Osteoblast (primary cell): ENCODE measurements around the gene CREBL2. TPM values are rescaled to one million over a fixed set of nuclear protein-coding genes. Genes with fewer than 3 reads are reported as not detected.
"Not testable (repeated sequence)": the region's sequence is repeated elsewhere in the genome, so short reads cannot be mapped to it uniquely, and the experiment has no call there.

Experiments used
- DNase-seq: peaks from one replicate; pipeline ENCODE4 v3.0.0; 2011; ENCODE audit warnings: low spot score, mixed read lengths; ENCODE audit not compliant: insufficient read length; ENCODE audit errors: missing footprints
- H2AFZ ChIP-seq: 2 replicates; pipeline ENCODE4 v1.6.0; 2011; ENCODE audit warnings: mild to moderate bottlenecking, low read length
- H3K27ac ChIP-seq: 2 replicates; pipeline ENCODE4 v1.5.1; 2011; ENCODE audit warnings: mild to moderate bottlenecking, low read depth, low read length, moderate library complexity
- H3K27me3 ChIP-seq: 2 replicates; pipeline ENCODE4 v1.6.0; 2012; ENCODE audit warnings: mild to moderate bottlenecking, control low read depth, inconsistent platforms, low read length, moderate library complexity; ENCODE audit not compliant: insufficient read depth
- H3K36me3 ChIP-seq: 2 replicates; pipeline ENCODE4 v1.5.1; 2011; ENCODE audit warnings: mild to moderate bottlenecking, low read length, control low read depth, moderate library complexity; ENCODE audit not compliant: insufficient read depth
- H3K4me1 ChIP-seq: 2 replicates; pipeline ENCODE4 v1.5.1; 2011; ENCODE audit warnings: mild to moderate bottlenecking, low read length, control low read depth, moderate library complexity; ENCODE audit not compliant: insufficient read depth
- H3K4me2 ChIP-seq: 2 replicates; pipeline ENCODE4 v1.6.0; 2011; ENCODE audit warnings: mild to moderate bottlenecking, low read length; ENCODE audit not compliant: insufficient read depth
- H3K4me3 ChIP-seq: fragments of 200-600 bp; sonication (generic); 3 replicates; pipeline ENCODE4 v1.5.1; 2012; ENCODE audit warnings: mild to moderate bottlenecking, low read length, inconsistent platforms; ENCODE audit not compliant: insufficient read depth
- H3K79me2 ChIP-seq: 2 replicates; pipeline ENCODE4 v1.6.0; 2012; ENCODE audit warnings: mild to moderate bottlenecking, low read length, control low read depth, inconsistent platforms; ENCODE audit not compliant: insufficient read depth
- H3K9me3 ChIP-seq: 2 replicates; pipeline ENCODE4 v1.5.1; 2011; ENCODE audit warnings: low read depth, low read length, control low read depth
- H4K20me1 ChIP-seq: 2 replicates; pipeline ENCODE4 v1.6.0; 2012; ENCODE audit warnings: mild to moderate bottlenecking, low read length, control low read depth; ENCODE audit not compliant: insufficient read depth
- CTCF ChIP-seq: IDR thresholded peaks from 2 replicates; pipeline ENCODE4 v1.5.1; 2011; ENCODE audit warnings: mild to moderate bottlenecking, low read depth, low read length, moderate library complexity; ENCODE audit errors: extremely low read depth
- total RNA-seq: library from RNA; depleted of rRNA; stranded (reverse); fragments of >200 nt; gene quantifications from 2 replicates; pipeline ENCODE4 v1.2.3, GENCODE V29; 2012

CREBL2 gene
- total RNA-seq, 1 donor, result 47.0 TPM

GRCh38 chr12:12583510-12584178 is 28.0 kb upstream of the CREBL2 start:
- Histone ChIP-seq H3K36me3 (no peaks in the 10 kb centered on the region), H2AFZ (no peak overlapping the region), H3K27ac (peak overlapping the region; percentile 26), H3K4me1 (no peaks in the 10 kb centered on the region), H3K4me2 (no peak overlapping the region), H3K4me3 (no peak overlapping the region), H4K20me1 (no peaks in the 10 kb centered on the region), H3K27me3 (no peaks in the 10 kb centered on the region), H3K9me3 (no peaks in the 10 kb centered on the region), H3K79me2 (no peaks in the 10 kb centered on the region)
- no peak for DNase-seq
- no peak for TF ChIP-seq CTCF

- Histone ChIP-seq H3K27me3 (no peaks in the 10 kb centered on the region), H3K4me3 (no peak overlapping the region), H4K20me1 (no peaks in the 10 kb centered on the region), H3K36me3 (no peaks in the 10 kb centered on the region), H3K9me3 (no peaks in the 10 kb centered on the region), H3K79me2 (no peaks in the 10 kb centered on the region), H3K4me2 (no peak overlapping the region), H2AFZ (no peak overlapping the region), H3K27ac (no peak overlapping the region), H3K4me1 (no peaks in the 10 kb centered on the region)
- DNase-seq, result no peak
- no peak for TF ChIP-seq CTCF
These were observed 26.4 kb upstream of the CREBL2 start for GRCh38 chr12:12585115-12585863.

- no peak for DNase-seq
- Histone ChIP-seq H3K27ac (no peak overlapping the region), H3K9me3 (no peaks in the 10 kb centered on the region), H3K4me3 (no peak overlapping the region), H3K79me2 (no peaks in the 10 kb centered on the region), H3K4me1 (no peaks in the 10 kb centered on the region), H3K36me3 (no peaks in the 10 kb centered on the region), H2AFZ (no peak overlapping the region), H3K27me3 (no peaks in the 10 kb centered on the region), H4K20me1 (no peaks in the 10 kb centered on the region), H3K4me2 (no peak overlapping the region)
- TF ChIP-seq CTCF, result no peak
These were observed 24.6 kb upstream of the CREBL2 start for GRCh38 chr12:12586879-12587675.

- H3K36me3 ChIP-seq, result no peaks in the 10 kb centered on the region
- no peaks in the 10 kb centered on the region for H4K20me1 ChIP-seq
- H3K9me3 ChIP-seq, result no peaks in the 10 kb centered on the region
- no peak overlapping the region for H3K27ac ChIP-seq
- H3K4me1 ChIP-seq, result peaks cover 2% of the 10 kb centered on the region
- H3K4me3 ChIP-seq, result no peak overlapping the region
- H2AFZ ChIP-seq, result no peak overlapping the region
- no peak for DNase-seq
- H3K4me2 ChIP-seq, result no peak overlapping the region
- H3K27me3 ChIP-seq, result no peaks in the 10 kb centered on the region
- no peak for TF ChIP-seq CTCF
- no peaks in the 10 kb centered on the region for H3K79me2 ChIP-seq
These were observed 23.8 kb upstream of the CREBL2 start for GRCh38 chr12:12587878-12588277.

GRCh38 chr12:12588436-12588835 is 23.2 kb upstream of the CREBL2 start:
- DNase-seq, H3K4me2 ChIP-seq, H3K4me3 ChIP-seq: not testable (repeated sequence)

More at GRCh38 chr12:12588436-12588835, 23.2 kb upstream of the CREBL2 start:
- H3K27ac ChIP-seq, H3K27me3 ChIP-seq, H3K79me2 ChIP-seq, H2AFZ ChIP-seq, H3K36me3 ChIP-seq, H4K20me1 ChIP-seq, H3K9me3 ChIP-seq, H3K4me1 ChIP-seq: not testable (repeated sequence)
